Ovary (tissue), 3 donors: ENCODE data around the gene SLC19A1.

Source experiments
- POLR2A ChIP-seq: fragments of 450-650 bp; IDR thresholded peaks from one replicate; pipeline ENCODE4 v1.6.1; 2017; ENCODE audit warnings: antibody characterized with exemption, mild to moderate bottlenecking, moderate library complexity
- TF ChIP-seq, protein P1 (sequence below), 3 donors: fragments of 450-650 bp in 2 of 3; fragments of 200-600 bp in 1 of 3; IDR thresholded peaks; one replicate each; pipeline versions ENCODE4 v1.5.1 to v1.8.0; 2016 to 2022; ENCODE audit warnings: antibody characterized with exemption in 3 of 3, mild to moderate bottlenecking in 1 of 3
- donor health status: DM: no; HTN: no; CAD: no.

DNA sequence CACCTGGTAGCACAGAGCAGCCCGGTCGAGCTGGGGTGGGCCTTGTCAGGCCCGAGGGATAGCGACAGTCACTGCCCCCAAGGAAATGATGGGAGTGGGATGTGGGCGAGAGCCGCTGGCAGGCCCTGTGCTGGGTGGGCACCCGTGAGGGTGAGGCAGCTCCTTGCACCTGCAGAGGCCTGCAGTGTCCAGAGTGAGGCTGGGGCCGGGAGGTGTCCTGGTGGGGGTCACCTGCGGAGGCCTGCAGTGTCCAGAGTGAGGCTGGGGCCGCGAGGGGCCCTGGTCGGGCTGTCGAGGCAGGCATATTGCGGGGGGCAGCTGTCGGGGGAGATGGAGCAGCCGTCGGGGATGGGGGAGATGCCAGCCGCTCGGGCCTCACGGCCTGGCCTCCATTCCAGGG is 49.5 kb downstream of the SLC19A1 start:
- TF ChIP-seq, protein P1, sequence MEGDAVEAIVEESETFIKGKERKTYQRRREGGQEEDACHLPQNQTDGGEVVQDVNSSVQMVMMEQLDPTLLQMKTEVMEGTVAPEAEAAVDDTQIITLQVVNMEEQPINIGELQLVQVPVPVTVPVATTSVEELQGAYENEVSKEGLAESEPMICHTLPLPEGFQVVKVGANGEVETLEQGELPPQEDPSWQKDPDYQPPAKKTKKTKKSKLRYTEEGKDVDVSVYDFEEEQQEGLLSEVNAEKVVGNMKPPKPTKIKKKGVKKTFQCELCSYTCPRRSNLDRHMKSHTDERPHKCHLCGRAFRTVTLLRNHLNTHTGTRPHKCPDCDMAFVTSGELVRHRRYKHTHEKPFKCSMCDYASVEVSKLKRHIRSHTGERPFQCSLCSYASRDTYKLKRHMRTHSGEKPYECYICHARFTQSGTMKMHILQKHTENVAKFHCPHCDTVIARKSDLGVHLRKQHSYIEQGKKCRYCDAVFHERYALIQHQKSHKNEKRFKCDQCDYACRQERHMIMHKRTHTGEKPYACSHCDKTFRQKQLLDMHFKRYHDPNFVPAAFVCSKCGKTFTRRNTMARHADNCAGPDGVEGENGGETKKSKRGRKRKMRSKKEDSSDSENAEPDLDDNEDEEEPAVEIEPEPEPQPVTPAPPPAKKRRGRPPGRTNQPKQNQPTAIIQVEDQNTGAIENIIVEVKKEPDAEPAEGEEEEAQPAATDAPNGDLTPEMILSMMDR (IDR thresholded peaks at IDR 0.05): no peak
- no peak for TF ChIP-seq POLR2A
